A204.1 (cell line): ENCODE measurements around the gene CKAP2L.

Experiments used
- FAIRE-seq: peaks from 2 replicates; lab custom pipeline; 2012; peaks lifted over from hg19 to GRCh38; lab: Jason Lieb, UNC

Gene CKAP2L

DNA sequence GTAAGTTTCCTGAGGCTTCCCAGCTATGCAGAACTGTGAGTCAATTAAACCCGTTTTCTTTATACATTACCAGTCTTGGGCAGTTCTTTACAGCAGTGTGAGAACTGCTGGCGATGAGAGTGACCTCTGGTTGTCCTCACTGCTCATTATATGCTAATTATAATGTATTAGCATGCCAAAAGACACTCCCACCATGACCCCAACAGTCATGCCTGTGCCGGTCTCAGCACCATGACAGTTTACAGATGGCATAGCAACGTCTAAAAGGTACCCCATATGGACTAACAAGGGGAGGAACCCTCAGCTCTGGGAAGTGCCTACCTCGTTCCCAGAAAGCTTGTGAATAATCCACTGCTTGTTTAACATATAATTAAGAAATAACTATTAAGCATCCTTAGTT, 28.0 kb upstream of the CKAP2L start:
- no peak for FAIRE-seq

DNA sequence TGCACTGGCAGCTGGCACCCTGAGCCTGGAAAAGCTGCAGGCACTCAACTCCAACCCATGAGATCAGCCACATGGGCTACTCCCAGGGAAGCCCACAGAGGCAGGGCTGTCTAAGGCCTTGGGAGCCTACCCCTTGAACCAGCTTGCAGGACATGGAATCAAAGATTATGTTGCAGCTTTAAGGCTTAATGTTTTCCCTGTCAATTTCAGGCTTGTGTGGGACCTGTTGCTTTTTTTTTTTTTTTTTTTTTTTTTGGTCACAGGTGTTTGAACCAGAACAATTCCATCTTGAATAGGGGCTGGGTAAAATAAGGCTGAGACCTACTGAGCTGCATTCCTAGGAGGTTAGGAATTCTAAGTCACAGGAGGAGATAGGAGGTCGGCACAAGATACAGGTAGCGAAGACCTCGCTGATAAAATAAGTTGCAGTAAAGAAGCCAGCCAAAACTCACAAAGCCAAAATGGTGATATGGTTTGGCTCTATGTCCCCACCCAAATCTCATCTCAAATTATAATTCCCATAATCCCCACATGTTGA, 27.4 kb upstream of the CKAP2L start:
- no peak for FAIRE-seq

- no peak for FAIRE-seq
These were observed 26.6 kb upstream of the CKAP2L start for GRCh38 chr2:112791019-112791418.

GRCh38 chr2:112790305-112790704, 25.9 kb upstream of the CKAP2L start:
- no peak for FAIRE-seq

GRCh38 chr2:112789186-112789585, 24.8 kb upstream of the CKAP2L start:
- no peak for FAIRE-seq

GRCh38 chr2:112788653-112789052, 24.2 kb upstream of the CKAP2L start:
- FAIRE-seq = no peak

DNA sequence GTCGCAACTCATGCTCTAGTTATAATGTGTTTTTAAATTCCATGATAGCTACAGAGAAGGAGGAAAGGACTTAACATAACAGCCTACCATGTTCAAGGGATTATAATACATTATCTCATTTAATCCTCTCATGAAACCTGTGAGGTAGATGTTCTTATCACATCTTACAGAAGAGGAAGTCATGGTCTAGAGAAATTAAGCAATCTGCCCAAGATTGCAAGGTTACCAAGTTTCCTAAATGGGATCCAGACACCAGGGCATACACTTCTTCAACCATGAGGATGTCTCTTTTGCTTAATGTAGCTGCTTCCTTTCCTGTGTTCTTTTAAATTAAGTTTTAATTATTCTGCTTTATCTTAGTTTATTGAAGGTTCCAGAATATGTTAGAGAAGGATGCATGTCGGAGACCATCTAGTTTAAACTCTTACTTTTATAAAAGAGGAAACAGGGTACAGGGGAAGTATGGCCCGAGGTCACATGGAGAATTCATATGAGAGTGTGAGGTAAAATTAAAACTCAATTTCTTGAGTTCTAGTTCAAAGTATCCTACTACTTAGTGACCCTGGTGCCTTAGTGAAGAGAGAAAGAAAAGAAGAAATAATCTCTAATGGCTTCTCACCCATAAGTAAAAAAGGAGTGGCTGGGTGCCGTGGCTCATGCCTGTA, 23.5 kb upstream of the CKAP2L start:
- FAIRE-seq = no peak

DNA sequence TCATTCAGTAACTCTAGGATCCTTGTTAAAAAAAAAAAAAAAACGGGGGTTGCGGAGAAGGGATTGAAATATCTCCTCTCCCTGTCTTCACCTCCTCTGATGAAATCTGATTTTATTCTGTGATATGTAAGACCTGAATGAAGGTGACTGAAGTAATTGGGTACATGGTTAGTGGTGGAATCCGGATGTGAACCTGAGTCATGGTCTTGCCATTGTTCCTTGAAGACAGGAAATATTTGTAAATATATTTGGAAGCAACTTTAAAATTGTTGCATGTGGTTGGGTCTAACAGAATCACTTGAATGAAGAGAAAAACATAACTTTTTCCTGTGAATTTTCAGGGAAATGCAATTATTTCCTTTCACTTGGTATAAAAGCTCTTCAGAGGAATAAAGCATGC, 22.9 kb upstream of the CKAP2L start:
- no peak for FAIRE-seq

DNA sequence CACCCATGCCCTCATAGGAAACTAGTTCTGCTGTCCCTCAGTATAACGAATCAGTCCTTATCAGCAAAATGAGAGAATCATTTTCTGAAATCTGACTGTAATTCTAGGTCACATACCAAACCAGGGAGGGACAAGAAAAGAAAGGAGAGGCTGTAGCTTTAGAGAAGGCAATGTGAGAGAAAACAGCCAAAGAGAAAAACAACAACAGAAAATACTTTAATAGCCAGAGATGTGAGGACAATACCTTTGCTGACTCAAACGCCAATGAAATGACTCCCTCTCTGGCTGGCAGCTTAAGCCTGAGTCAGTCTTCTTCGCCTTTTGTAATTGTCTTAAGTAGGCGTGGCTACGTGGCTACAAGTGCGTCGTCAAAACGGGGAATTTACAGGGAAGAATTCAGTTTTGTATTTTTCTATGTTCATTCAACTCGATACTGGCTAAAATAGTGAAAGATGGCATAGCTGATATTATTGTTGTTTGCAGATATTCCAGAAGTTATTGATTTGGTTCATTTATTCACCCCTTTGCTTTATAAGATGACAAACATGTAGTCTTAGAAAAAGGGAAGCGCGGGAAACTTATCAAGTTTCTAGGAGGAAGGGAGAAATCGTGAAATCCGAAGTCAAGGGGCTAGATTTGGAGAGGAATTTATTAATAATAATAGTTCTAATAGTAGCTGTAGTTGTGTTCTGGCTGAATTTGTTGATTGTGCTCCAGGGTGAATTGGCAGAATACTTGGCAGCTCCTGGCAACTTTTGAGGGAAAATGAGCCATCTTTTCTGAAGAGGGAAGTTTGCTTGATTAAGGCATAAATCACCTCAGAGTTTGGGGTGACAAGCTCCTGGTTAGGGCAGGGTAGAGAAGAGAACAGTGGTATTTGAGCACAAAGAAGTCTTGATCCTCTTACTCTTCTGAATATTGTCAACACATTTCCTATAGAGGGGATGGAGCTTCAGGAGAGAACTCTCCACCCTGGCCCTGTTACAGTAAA, 20.1 kb upstream of the CKAP2L start, which contains the start of gene IL1A:
Gene IL1A (minus strand): TSS at position 295 of the 991 bp plus-strand sequence. CDS start 723 bp downstream, outside the sequence.
- no peak for FAIRE-seq

- FAIRE-seq = no peak
These were observed 18.8 kb upstream of the CKAP2L start for GRCh38 chr2:112783187-112783714.

GRCh38 chr2:112782234-112782799, 17.9 kb upstream of the CKAP2L start:
- no peak for FAIRE-seq

- no peak for FAIRE-seq
These were observed 15.2 kb upstream of the CKAP2L start for GRCh38 chr2:112779598-112779997.

- FAIRE-seq = no peak
These were observed 12.6 kb upstream of the CKAP2L start for GRCh38 chr2:112777036-112777435.

- no peak for FAIRE-seq
These were observed 11.7 kb upstream of the CKAP2L start for GRCh38 chr2:112776113-112776512.

DNA sequence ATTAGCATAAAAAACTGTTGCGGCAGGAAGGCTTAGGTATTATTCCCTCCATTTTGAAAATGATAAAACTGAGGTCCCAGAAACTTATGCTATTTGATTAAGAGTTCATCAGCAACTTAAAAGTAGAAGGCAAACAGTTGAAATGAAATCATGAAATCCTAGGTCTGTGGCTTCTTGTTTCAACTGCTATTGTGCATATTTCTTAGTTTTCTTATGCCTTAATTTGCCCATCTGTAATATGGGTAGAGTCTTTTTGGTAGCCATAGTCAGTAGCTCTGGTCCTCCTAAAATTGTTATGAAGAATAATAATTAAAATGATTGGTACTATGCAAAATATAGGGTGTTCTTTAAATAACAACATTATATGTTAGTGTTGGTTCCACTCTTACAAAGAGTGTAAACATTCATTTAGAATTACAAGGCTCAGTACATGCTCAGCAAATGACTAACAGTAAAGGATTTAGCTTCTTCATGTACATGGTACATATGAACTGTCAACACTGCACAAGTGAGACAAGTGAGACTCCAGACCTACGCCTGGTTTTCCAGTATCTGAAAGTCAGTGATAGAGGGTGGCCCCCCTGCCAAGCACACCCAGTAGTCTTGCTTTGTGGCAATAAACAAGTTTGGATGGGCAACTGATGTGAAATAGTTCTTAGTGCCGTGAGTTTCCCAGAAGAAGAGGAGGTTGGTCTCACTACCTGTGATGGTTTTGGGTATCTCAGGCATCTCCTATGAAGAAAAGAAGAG, 10.3 kb upstream of the CKAP2L start:
- FAIRE-seq = no peak

DNA sequence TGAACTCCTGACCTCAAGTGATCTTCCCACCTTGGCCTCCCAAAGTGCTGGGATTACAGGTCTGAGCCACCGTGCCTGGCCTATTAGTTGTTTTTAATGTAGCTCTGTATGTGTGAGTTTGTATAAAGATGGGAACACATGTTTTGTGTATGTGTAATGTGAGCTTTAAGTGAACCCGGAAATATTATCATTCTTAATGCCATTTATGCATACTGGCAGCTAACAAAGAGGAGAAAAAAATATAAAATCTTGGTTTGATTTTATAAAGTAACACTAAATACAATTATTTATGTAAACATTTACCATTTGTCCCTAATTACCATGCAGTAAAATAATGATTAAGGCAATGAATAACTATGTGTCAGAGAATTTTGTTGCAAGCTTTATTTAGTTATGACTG, 9.1 kb upstream of the CKAP2L start:
- FAIRE-seq = no peak

DNA sequence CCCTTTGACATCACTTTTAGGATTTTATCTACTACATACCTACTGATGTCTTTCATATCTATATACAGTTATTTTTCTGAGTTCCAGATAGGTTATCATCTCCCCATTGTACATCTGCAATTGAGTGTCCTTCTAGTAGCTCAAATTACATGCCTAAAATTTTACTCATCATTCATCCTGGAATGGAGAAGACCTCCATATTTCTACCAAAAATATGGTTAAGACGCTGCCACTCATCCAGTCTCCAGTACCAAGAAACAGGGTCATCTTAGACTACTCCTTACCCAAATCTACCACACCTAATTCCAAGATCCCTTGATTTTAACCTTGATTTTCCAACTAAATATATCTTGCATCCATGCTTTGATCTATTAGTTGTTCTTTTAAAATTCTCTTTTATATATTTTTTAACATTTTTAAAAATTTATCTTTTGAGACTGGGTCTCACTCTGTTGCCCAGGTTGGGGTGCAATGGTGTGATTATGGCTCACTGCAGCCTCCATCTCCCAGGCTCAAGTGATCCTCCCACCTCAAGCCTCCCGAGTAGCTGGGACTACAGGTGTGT, 8.6 kb upstream of the CKAP2L start:
- no peak for FAIRE-seq

- no peak for FAIRE-seq
These were observed 7.9 kb upstream of the CKAP2L start for GRCh38 chr2:112772322-112772721.

DNA sequence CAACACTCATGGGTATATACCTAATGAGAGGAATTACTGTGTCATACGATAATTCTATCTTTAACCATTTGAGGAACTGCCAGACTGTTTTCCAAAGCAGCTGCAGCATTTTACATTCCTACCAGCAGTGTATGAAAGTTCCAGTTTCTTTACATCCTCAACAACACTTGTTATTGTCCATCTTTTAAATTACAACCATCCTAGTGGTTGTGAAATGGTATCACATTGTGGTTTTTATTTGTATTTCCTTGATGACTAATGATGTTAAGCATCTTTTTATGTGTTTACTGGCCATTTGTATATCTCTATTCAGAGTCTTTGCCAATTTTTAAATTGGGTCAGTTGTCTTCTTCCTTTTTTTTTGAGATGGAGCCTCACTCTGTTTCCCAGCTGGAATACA, 4.0 kb upstream of the CKAP2L start:
- no peak for FAIRE-seq

DNA sequence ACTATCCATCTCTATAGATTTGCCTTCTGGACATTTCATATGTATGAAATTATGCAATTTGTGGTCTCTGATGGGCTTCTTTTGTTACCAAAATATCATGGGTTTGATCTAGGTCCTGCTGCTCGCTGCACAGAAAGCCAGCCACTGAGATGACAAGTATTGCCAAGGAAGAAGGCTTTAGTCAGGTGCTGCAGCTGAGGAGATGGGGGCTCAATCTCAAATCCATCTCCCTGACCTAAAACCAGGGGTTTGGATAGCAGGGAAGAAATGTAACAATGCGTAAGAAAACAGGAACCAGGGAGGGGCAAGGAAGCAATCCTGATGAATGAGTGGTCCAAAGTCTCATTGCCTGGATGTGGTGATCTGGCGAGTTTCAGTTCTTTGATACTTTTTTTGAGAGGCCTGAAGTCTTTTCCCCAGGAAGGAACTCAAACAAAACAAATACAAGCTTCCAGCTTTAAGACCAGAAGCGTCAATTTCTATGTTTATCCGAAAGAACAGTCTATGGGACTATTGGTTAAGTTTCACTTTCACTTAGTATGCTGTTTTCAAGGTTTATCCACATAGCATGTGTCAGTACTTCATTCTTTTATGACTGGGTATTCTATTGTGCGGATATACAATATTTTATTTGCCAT, 3.4 kb upstream of the CKAP2L start:
- FAIRE-seq = no peak

GRCh38 chr2:112765251-112765650, 842 bp upstream of the CKAP2L start:
- FAIRE-seq = no peak
